Body of pancreas (tissue), 4 donors: ENCODE data around the gene SPOCK3. TPM values are rescaled to one million over a fixed set of nuclear protein-coding genes. Genes with fewer than 3 reads are reported as not detected.
"Not testable (repeated sequence)": the region's sequence is repeated elsewhere in the genome, so short reads cannot be mapped to it uniquely, and the experiment has no call there.

ENCODE experiments used
- ATAC-seq: fragments of 150-250 bp; one replicate; pipeline ENCODE4 v1.9.1; 2016
- DNase-seq, 4 donors: peaks; one replicate each; pipeline ENCODE4 v3.0.0-alpha.2; 2019
- H3K27ac ChIP-seq, 4 donors: fragments of 200-600 bp; sonication (generic); 1 replicate in 3 of 4; 2 replicates in 1 of 4; pipeline versions ENCODE4 v1.5.1 to v1.6.1; 2016 to 2019; ENCODE audit warnings: mild to moderate bottlenecking in 1 of 4, mixed read lengths in 1 of 4, moderate library complexity in 1 of 4
- H3K27me3 ChIP-seq, 2 donors: fragments of 200-600 bp; sonication (generic); one replicate each; pipeline ENCODE4 v1.6.0; 2016; ENCODE audit warnings: mild to moderate bottlenecking in 1 of 2
- H3K36me3 ChIP-seq, 2 donors: fragments of 200-600 bp; sonication (generic); replicated peaks in 1 of 2; 2 replicates each; pipeline ENCODE4 v1.5.1; 2016; ENCODE audit warnings: low read depth in 2 of 2; ENCODE audit not compliant: insufficient read depth in 1 of 2
- H3K4me1 ChIP-seq: fragments of 200-600 bp; sonication (generic); one replicate; pipeline ENCODE4 v1.6.0; 2016
- H3K4me3 ChIP-seq, 2 donors: fragments of 200-600 bp; sonication (generic); 1 replicate in 1 of 2; 2 replicates in 1 of 2; pipeline ENCODE4 v1.5.1; 2016 to 2019
- H3K9me3 ChIP-seq, 3 donors: fragments of 200-600 bp; sonication (generic); 1 replicate in 2 of 3; 2 replicates in 1 of 3; pipeline ENCODE4 v1.5.1; 2016
- CTCF ChIP-seq, 7 experiments: fragments of 450-650 bp in 4 of 7; fragments of 200-600 bp in 3 of 7; sonication (generic) in 3 of 7; IDR thresholded peaks; one replicate each; pipeline ENCODE4 v1.5.1; 2016 to 2019; ENCODE audit warnings: antibody characterized with exemption in 7 of 7
- POLR2A ChIP-seq, 3 donors: fragments of 450-650 bp; IDR thresholded peaks; one replicate each; pipeline ENCODE4 v1.6.1; 2016; ENCODE audit warnings: antibody characterized with exemption in 3 of 3, mild to moderate bottlenecking in 2 of 3
- WGBS, 2 donors: methylation state at CpG; one replicate each; pipeline ENCODE4 v1.1.5; 2017; 5-methylcytosine and 5-hydroxymethylcytosine counted together
- intact Hi-C: fragments of 100-400 bp; cut with DNase I; formaldehyde crosslinking; loops from one replicate; pipeline ENCODE4 v1.15.1; 2023
- total RNA-seq, 2 donors: library from RNA; depleted of rRNA; stranded (reverse); fragments of >200 nt; gene quantifications; one replicate each; pipeline ENCODE4 v1.1.0, GENCODE V29; 2016

The SPOCK3 gene
- total RNA-seq, 2 donors from 2014 or later, result not detected

DNA sequence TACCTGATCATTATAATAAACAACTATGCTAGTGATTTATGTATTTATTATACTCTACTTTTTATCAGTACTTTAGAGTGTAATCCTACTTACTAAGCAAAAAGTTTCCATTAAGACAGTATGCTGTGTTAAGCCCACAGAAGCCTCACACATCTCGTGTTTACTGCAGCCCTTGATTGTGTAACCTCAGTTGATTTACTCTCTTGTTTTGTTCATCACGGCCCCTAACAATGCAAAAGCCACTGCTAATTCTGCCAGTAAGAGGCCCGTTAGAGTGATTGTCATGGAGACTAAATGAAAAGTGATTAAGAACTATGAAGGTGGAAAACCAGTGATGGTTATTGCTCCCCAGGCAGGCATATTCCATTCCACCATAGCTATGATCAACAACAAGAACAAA is 436.2 kb downstream of the SPOCK3 start:
- ATAC-seq, result no peak
- no peak for DNase-seq
- TF ChIP-seq POLR2A (IDR thresholded peaks at IDR 0.05), result no peak
- no peak for TF ChIP-seq CTCF (IDR thresholded peaks at IDR 0.05)
- intact Hi-C loops, result no loop called here
- Histone ChIP-seq H3K27me3 (no peaks in the 10 kb centered on the region), H3K27ac (no peak overlapping the region), H3K4me1 (no peaks in the 10 kb centered on the region), H3K9me3 (no peaks in the 10 kb centered on the region), H3K36me3 (no peaks in the 10 kb centered on the region), H3K4me3 (no peak overlapping the region)
- 51 to 56% methylated on average over 3 of the region's 3 CpGs for WGBS, 2 donors

GRCh38 chr4:166777760-166778159 is 456.5 kb downstream of the SPOCK3 start:
- no peak overlapping the region for H3K27ac ChIP-seq
- H3K9me3 ChIP-seq, result no peaks in the 10 kb centered on the region
- no peaks in the 10 kb centered on the region for H3K4me1 ChIP-seq
- H3K36me3 ChIP-seq, result no peaks in the 10 kb centered on the region
- TF ChIP-seq CTCF (IDR thresholded peaks at IDR 0.05) (no peak), POLR2A (IDR thresholded peaks at IDR 0.05) (no peak)
- H3K4me3 ChIP-seq, result no peak overlapping the region
- ATAC-seq (no peak), DNase-seq (no peak)
- intact Hi-C loops, result no loop called here
- H3K27me3 ChIP-seq, result no peaks in the 10 kb centered on the region

GRCh38 chr4:166763018-166763417 is 471.3 kb downstream of the SPOCK3 start:
- Histone ChIP-seq H3K36me3 (no peaks in the 10 kb centered on the region), H3K9me3 (no peaks in the 10 kb centered on the region), H3K27ac (no peak overlapping the region), H3K27me3 (no peaks in the 10 kb centered on the region), H3K4me3 (no peak overlapping the region), H3K4me1 (no peaks in the 10 kb centered on the region)
- TF ChIP-seq CTCF (IDR thresholded peaks at IDR 0.05) (no peak), POLR2A (IDR thresholded peaks at IDR 0.05) (no peak)
- no peak for ATAC-seq
- DNase-seq, result no peak
- intact Hi-C loops, result no loop called here

DNA sequence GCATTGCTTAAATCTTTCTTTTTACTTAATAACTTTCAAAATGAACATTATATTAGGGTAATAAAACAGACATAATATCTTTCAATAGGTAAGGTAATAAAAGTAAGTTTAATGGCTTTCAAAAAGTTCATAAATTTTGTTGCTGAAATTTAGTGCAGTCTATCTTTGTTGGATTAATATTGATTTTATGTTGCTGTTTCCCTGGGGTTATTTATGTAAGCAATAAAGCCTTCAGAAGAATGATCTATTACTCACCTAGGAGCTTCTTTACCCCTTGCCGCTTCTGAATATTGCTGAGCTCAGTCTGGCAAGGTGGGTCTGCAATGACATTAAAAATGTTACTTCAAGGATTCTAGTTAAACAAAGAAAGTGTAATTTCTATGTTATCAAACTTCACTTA is 492.6 kb downstream of the SPOCK3 start:
- Histone ChIP-seq H3K36me3 (no peaks in the 10 kb centered on the region), H3K27me3 (no peaks in the 10 kb centered on the region), H3K4me1 (no peaks in the 10 kb centered on the region), H3K27ac (no peak overlapping the region), H3K9me3 (no peaks in the 10 kb centered on the region), H3K4me3 (no peak overlapping the region)
- TF ChIP-seq POLR2A (IDR thresholded peaks at IDR 0.05), result no peak
- no peak for TF ChIP-seq CTCF (IDR thresholded peaks at IDR 0.05)
- intact Hi-C loops, result no loop called here
- WGBS, 2 donors, result 65 to 76% methylated on average over 1 of the region's 1 CpG
- DNase-seq, result no peak
- ATAC-seq, result no peak

- H3K4me3 ChIP-seq, H3K27me3 ChIP-seq, H3K9me3 ChIP-seq, H3K4me1 ChIP-seq, ATAC-seq, intact Hi-C loops, DNase-seq, H3K27ac ChIP-seq, H3K36me3 ChIP-seq: not testable (repeated sequence)
- 85 to 95% methylated on average over 4 of the region's 4 CpGs for WGBS, 2 donors
Observed at GRCh38 chr4:166739215-166739614, 495.1 kb downstream of the SPOCK3 start.
